Measurements from ENCODE around the gene SOBP.

The SOBP gene

GRCh38 chr6:107653861-107654394, 164.0 kb downstream of the SOBP start:
- no peak for DNase-seq (ENCODE audit: insufficient read length, low spot score)
- FAIRE-seq: no peak

- DNase-seq (ENCODE audit: insufficient read length, low spot score) (no peak), FAIRE-seq (no peak)
These were observed 164.8 kb downstream of the SOBP start for GRCh38 chr6:107654764-107655163.

- DNase-seq (ENCODE audit: insufficient read length, low spot score) (no peak), FAIRE-seq (no peak)
These were observed 165.3 kb downstream of the SOBP start for GRCh38 chr6:107655245-107655644.

DNA sequence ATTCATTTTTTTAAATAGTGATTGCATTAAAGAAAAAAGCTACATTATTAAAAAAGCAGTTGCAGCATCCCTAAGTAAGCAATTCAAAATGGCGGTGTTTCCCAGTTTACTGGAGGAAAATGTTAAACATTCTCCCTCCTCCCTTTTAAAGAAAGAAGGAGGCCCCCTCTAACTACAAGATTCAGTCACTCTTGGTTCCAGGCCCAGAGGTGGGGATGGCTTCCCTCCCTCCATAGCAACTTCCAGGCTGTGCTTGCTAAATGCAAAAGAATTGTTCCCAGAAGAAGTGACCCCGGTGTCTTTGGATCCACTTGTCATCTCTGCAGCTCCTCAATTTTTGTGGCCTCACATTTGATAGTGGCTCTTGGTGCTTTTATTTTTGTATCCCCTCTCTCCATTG, 165.9 kb downstream of the SOBP start:
- no peak for FAIRE-seq
- no peak for DNase-seq (ENCODE audit: insufficient read length, low spot score)

DNA sequence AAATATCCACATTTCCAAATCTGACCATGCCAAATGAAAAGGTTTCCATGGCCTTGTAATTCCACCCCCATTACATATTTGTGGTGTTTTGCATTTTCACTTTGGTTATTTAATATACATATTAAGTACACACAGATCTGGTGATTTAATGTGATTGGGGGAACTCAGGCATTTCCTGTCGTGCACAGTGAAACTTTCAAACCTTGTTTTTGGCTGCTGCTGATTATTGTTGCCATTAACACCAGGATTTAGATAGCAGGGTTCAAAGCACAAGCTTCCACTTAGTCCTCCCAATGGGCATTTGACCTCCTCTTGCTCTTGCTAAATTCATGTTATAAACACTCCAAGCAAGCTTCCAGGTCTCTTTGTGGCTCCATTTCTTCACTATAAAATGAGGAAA, 166.5 kb downstream of the SOBP start:
- FAIRE-seq (no peak), DNase-seq (ENCODE audit: insufficient read length, low spot score) (no peak)

GRCh38 chr6:107656883-107657282, 167.0 kb downstream of the SOBP start:
- FAIRE-seq: no peak
- DNase-seq (ENCODE audit: insufficient read length, low spot score): no peak

- DNase-seq (ENCODE audit: insufficient read length, low spot score) (no peak), FAIRE-seq (no peak)
These were observed 167.4 kb downstream of the SOBP start for GRCh38 chr6:107657373-107657754.

DNA sequence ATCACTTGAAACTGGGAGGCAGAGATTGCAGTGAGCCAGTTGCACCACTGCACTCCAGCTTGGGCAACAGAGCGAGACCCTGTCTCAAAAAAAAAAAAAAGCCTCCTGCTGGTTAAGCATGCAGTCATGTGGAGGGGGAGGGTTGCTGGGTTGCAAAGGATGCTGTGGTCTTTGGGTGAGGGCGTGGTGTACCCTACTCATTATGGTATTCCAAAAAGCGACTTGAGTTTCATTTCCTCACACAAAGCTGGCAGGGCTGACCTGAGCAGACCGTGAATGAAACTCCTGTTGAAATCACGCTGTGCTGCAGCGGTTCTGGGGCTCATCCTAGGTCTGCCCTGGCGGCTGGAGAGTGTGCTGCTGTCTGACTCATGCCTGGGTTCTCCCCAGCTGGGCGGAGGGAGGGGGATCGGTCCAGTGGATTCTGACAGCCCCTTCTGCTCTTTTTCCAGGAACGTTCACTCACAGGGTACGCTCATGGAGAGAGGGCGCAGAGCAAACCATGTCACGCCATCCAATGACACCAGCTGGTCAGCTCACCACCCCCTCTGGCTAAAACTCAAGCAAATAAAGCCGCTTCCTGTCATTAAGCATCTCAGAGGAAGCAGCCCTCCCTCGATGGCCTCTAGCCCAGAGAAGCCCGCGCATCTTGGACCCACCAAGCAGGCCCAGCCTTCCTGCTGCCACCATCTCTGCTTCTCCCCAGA, 168.0 kb downstream of the SOBP start:
- FAIRE-seq: peak; percentile 77
- DNase-seq (ENCODE audit: insufficient read length, low spot score): peak; percentile 72

GRCh38 chr6:107658920-107659865, 169.3 kb downstream of the SOBP start:
- DNase-seq (ENCODE audit: insufficient read length, low spot score) (no peak), FAIRE-seq (no peak)

- FAIRE-seq (no peak), DNase-seq (ENCODE audit: insufficient read length, low spot score) (no peak)
These were observed 170.9 kb downstream of the SOBP start for GRCh38 chr6:107660839-107661238.

- DNase-seq (ENCODE audit: insufficient read length, low spot score): no peak
- no peak for FAIRE-seq
These were observed 171.4 kb downstream of the SOBP start for GRCh38 chr6:107661291-107661690.

- no peak for FAIRE-seq
- no peak for DNase-seq (ENCODE audit: insufficient read length, low spot score)
These were observed 172.4 kb downstream of the SOBP start for GRCh38 chr6:107662333-107662732.

DNA sequence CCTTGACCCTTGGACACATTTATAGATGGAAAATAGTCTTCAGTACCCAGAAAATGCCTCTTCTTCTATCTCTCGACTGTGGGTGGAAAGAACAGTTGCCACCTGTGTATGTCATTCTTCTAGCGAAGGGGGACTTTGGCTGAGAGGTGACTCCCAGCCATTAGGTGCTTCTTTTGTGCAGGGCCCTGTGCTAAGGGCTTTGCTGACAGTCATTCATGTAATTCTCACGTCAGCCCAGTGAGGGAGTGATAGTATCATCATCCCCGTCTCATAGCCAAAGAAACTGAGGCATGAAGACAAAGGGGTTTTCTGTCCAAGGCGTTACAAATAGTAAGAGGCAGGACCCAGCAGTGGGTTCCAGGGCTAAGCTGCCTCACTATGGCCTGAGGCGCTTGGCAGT, 173.4 kb downstream of the SOBP start:
- DNase-seq (ENCODE audit: insufficient read length, low spot score): no peak
- no peak for FAIRE-seq

- no peak for DNase-seq (ENCODE audit: insufficient read length, low spot score)
- no peak for FAIRE-seq
These were observed 175.5 kb downstream of the SOBP start for GRCh38 chr6:107665382-107665781.

DNA sequence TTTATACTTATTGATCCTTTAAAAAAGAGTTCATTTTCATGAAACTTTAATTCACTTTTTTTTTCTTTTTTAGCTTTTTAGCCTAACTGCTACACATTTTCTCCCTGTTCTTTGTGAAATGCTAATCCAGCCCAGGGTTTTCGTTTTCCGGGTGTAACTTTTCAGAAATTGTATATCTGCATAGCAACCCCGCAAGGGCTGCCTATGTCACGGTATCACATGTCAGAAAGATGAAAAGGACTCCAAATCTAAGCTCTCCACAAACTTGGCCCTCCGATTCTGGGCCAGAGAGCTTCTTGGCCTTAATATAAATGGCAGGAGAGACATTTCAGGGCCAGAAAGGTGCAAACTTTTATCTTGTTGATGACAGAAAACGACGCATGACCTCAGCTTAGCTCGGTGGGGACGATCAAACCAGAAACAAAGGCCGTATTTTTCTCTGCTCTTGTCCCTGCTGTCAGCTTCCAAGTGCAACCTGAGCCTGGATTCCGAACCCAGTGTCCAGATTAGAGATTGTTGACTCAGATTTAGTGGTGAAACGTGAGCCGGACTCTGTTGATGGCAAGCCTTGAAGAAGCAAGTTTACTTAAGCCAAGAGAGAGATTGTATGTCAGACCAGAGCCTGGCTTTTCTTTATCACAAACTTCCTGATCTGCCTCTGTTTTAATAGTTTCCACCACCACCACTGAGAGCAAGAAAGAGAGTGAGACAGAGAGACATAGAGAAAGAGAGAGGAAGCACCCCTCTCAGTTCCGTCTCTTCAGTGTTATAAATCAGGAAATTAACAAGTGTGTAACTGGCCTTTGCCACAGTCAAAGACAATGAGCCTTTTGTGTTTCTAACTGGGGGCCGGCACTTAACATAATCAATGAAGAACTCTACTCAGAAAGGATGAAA, 176.4 kb downstream of the SOBP start:
- FAIRE-seq (no peak), DNase-seq (ENCODE audit: insufficient read length, low spot score) (no peak)

DNA sequence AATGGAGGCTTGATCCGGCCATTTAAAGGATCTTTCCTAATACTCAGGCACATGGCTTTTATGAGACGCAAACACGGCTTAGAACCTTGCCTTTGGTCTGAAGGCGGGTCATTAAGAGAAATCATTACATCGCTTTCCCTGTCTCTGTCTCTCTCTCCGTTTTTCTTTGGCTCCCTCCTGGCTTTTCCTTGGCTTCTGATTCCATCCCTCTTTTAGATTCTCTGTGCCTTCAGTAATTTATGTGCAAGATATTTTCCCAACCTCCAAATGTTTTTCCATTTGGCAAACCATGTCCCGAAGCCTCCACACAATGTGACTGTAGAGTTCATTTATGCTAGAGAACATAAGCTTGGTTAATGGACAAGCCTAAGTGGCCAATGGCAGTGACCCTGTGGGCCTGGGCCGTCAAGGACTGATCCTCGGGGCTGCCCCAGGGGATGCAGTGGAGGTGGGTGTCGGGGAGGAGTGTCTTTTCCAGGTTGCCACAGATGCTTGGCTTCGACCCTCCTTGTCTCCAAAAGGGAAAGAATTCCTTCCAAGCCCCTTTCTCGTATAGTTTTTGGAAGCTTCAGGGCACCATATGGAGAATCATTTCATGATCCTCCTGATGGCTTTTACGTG, 177.2 kb downstream of the SOBP start:
- no peak for DNase-seq (ENCODE audit: insufficient read length, low spot score)
- no peak for FAIRE-seq

- FAIRE-seq: no peak
- no peak for DNase-seq (ENCODE audit: insufficient read length, low spot score)
These were observed 177.9 kb downstream of the SOBP start for GRCh38 chr6:107667790-107668189.

DNA sequence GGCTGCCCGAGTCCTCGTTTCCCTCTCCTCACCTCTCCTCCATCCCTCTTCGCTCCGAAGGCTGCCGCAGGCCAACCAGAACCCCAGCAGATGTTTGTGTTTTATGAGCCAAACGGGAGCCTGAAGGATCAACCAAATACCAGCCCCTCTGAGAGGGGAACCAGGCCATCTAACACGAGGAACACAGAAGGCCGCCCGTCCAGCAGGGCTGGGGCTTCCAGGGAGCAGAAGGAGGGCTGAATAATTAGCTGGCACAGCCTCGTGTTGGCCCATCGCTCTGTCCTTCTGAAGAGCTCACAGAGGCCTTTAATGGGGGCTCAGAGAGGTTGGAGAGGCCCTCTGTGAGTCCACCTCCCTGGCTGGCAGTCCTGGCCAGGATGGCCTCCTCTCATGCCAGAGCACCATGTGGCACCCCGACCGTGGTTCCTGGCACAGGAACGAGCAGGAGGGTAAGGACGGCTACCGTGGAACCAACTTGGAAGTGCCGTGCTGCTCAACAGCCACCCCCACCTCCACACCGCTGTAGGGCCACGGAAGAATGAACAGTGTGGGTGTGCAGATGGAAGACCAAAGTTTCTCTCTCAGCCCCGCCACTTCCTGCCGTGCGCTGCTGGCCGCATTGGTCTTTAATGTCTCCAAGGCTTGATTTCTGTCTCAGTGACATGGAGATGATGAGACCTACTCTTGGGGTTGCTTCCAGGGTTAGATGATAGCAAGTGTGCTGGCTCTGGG, 179.0 kb downstream of the SOBP start:
- FAIRE-seq (no peak), DNase-seq (ENCODE audit: insufficient read length, low spot score) (no peak)

DNA sequence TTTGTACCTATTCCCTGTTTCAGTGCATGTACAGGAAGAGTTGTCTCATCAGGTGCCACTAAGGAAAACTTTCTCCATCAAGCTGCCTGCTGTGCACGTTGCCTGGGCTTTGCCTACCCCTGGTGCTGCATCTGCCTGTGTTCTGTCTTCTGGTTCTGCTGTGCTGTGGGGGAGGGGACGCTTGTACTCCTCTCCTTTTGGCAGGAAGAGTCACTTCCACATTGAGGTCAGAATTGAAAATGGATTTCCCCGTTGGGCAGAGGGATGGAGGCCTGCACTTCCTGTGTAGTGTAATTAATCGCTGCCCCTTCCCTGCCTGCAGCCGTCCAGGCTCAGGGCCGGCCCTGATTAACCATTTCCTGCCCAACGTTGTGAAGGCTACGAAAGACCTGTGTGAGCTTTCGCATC, 180.9 kb downstream of the SOBP start:
- DNase-seq (ENCODE audit: insufficient read length, low spot score): no peak
- no peak for FAIRE-seq

- FAIRE-seq: no peak
- no peak for DNase-seq (ENCODE audit: insufficient read length, low spot score)
These were observed 183.2 kb downstream of the SOBP start for GRCh38 chr6:107673076-107673494.
